Measurements from ENCODE around the gene CTNNA3.

DNA sequence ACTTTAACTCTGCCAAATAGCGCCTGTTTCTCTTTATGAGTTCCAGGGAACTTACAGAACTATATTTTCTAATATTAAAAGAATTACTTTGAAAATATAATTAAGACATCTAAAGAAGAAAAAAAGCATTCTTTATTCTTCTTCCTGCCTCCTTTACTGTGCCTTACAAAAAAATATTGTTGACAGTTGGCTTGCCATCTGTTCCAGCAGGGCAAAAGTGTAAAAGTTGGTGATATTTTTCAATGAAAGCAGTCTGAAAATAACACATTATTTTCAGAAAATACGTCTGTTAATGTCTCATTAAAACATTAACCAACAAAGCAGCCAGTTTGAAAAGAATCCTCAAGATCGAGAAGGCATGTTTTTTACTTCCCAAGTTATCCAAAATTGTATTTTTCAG is 1802.3 kb downstream of the CTNNA3 start:
- TF ChIP-seq, protein P1, sequence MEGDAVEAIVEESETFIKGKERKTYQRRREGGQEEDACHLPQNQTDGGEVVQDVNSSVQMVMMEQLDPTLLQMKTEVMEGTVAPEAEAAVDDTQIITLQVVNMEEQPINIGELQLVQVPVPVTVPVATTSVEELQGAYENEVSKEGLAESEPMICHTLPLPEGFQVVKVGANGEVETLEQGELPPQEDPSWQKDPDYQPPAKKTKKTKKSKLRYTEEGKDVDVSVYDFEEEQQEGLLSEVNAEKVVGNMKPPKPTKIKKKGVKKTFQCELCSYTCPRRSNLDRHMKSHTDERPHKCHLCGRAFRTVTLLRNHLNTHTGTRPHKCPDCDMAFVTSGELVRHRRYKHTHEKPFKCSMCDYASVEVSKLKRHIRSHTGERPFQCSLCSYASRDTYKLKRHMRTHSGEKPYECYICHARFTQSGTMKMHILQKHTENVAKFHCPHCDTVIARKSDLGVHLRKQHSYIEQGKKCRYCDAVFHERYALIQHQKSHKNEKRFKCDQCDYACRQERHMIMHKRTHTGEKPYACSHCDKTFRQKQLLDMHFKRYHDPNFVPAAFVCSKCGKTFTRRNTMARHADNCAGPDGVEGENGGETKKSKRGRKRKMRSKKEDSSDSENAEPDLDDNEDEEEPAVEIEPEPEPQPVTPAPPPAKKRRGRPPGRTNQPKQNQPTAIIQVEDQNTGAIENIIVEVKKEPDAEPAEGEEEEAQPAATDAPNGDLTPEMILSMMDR (conservative IDR thresholded peaks at IDR 0.05; ENCODE audit: low read length) = no peak
- TF ChIP-seq EZH2phosphoT487 (IDR thresholded peaks at IDR 0.05; ENCODE audit: borderline replicate concordance) = no peak
